PC-9 (cell line): ENCODE data around the gene FUBP1.

Experiments
- EZH2 ChIP-seq: fragments of 200-600 bp; sonication (generic); IDR thresholded peaks from 2 replicates; pipeline ENCODE4 v1.8.0; 2017; ENCODE audit warnings: antibody characterized with exemption, low read depth
- TF ChIP-seq, protein P1 (sequence below): fragments of 200-600 bp; sonication (generic); conservative IDR thresholded peaks from 2 replicates; pipeline ENCODE4 v1.6.1; 2017; ENCODE audit warnings: mixed run types, antibody characterized with exemption, mild to moderate bottlenecking, moderate library complexity

DNA sequence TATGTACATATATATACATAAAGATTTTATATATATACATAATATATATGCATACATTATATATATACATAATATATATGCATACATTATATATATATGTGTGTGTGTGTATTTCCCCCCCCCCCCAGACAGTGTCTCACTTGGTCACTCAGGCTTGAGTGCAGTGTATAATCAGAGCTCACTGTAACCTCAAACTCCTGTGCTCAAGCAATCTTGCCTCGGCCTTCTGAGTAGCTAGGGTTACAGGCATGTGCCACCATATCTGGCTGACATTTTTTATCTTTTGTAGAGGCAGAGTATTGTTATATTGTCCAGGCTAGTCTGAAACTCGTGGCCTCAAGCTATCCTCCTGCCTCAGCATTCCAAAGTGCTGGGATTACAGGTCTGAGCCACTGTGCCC is 9.0 kb upstream of the FUBP1 start:
- TF ChIP-seq EZH2 = no peak
- TF ChIP-seq, protein P1, sequence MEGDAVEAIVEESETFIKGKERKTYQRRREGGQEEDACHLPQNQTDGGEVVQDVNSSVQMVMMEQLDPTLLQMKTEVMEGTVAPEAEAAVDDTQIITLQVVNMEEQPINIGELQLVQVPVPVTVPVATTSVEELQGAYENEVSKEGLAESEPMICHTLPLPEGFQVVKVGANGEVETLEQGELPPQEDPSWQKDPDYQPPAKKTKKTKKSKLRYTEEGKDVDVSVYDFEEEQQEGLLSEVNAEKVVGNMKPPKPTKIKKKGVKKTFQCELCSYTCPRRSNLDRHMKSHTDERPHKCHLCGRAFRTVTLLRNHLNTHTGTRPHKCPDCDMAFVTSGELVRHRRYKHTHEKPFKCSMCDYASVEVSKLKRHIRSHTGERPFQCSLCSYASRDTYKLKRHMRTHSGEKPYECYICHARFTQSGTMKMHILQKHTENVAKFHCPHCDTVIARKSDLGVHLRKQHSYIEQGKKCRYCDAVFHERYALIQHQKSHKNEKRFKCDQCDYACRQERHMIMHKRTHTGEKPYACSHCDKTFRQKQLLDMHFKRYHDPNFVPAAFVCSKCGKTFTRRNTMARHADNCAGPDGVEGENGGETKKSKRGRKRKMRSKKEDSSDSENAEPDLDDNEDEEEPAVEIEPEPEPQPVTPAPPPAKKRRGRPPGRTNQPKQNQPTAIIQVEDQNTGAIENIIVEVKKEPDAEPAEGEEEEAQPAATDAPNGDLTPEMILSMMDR = no peak
